ENCODE data around the gene CDC6.

DNA sequence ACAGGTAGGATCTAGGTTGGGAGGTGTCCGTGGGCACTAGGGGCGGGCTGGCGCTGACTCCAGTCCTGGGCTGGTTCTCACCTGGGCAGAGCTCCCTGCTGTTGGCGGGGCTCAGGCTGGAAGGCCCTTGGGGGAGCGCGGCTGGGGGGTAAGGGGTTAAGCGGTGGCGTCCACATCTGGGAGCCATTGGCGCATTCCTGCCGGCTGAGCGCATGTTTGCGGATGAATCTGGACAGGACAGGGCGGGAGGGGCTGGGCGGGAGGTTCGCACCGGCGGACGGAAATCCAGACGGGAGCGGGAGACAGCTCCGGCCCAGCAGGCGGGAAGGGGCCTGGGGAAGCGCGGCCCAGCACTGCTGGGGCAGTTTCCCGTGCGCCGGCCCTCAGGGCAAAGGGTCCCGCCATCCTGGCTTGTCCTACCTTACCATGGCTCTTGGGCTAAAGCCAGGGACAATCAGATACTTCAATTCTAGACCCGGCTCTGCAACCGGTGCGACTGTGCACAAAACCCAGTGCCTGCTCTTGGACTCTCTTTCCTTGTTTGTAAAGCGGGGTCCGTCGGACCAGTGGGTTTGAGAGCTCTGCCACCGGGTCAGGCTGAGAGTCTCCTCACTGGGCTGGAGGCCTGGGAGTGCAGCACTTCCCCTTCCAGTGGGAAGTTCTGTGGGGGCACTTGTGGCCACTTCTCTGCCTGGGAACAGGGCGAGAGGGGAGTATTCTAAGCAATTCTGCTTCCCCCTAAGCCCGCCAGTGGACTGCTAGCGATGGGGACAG lies 29.1 kb downstream of the CDC6 start:
- TF ChIP-seq, protein P1, sequence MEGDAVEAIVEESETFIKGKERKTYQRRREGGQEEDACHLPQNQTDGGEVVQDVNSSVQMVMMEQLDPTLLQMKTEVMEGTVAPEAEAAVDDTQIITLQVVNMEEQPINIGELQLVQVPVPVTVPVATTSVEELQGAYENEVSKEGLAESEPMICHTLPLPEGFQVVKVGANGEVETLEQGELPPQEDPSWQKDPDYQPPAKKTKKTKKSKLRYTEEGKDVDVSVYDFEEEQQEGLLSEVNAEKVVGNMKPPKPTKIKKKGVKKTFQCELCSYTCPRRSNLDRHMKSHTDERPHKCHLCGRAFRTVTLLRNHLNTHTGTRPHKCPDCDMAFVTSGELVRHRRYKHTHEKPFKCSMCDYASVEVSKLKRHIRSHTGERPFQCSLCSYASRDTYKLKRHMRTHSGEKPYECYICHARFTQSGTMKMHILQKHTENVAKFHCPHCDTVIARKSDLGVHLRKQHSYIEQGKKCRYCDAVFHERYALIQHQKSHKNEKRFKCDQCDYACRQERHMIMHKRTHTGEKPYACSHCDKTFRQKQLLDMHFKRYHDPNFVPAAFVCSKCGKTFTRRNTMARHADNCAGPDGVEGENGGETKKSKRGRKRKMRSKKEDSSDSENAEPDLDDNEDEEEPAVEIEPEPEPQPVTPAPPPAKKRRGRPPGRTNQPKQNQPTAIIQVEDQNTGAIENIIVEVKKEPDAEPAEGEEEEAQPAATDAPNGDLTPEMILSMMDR (IDR thresholded peaks at IDR 0.05): peak; percentile 13
- no peak for TF ChIP-seq EZH2phosphoT487 (IDR thresholded peaks at IDR 0.05)
- no peak for TF ChIP-seq EZH2 (IDR thresholded peaks at IDR 0.05)
